OCI-M2 (cell line): ENCODE measurements around the gene INSYN2B.

Experiments
- DNase-seq: peaks from one replicate; lab custom pipeline; 2025; ENCODE audit not compliant: unreplicated experiment; lab: John Stamatoyannopoulos, UW

Gene INSYN2B

GRCh38 chr5:169895926-169896325 lies 84.4 kb downstream of the INSYN2B start:
- no peak for DNase-seq

- no peak for DNase-seq
Measured at GRCh38 chr5:169893571-169893970, 86.7 kb downstream of the INSYN2B start.

GRCh38 chr5:169893010-169893409 lies 87.3 kb downstream of the INSYN2B start:
- DNase-seq: no peak

GRCh38 chr5:169889572-169889971 lies 90.7 kb downstream of the INSYN2B start:
- no peak for DNase-seq

GRCh38 chr5:169886677-169887076 lies 93.6 kb downstream of the INSYN2B start:
- DNase-seq: no peak

- no peak for DNase-seq
Measured at GRCh38 chr5:169886033-169886432, 94.3 kb downstream of the INSYN2B start.

GRCh38 chr5:169881702-169882303 lies 98.5 kb downstream of the INSYN2B start:
- no peak for DNase-seq

- DNase-seq: no peak
Measured at GRCh38 chr5:169880785-169881184, 99.5 kb downstream of the INSYN2B start.

GRCh38 chr5:169880012-169880663 lies 100.2 kb downstream of the INSYN2B start:
- DNase-seq: no peak

GRCh38 chr5:169876386-169876785 lies 103.9 kb downstream of the INSYN2B start:
- no peak for DNase-seq

- no peak for DNase-seq
Measured at GRCh38 chr5:169875731-169876130, 104.6 kb downstream of the INSYN2B start.

GRCh38 chr5:169875091-169875728 lies 105.1 kb downstream of the INSYN2B start:
- DNase-seq: no peak

GRCh38 chr5:169874621-169875020 lies 105.7 kb downstream of the INSYN2B start:
- no peak for DNase-seq

- DNase-seq: no peak
Measured at GRCh38 chr5:169873642-169874041, 106.7 kb downstream of the INSYN2B start.

- no peak for DNase-seq
Measured at GRCh38 chr5:169871826-169872490, 108.3 kb downstream of the INSYN2B start.

GRCh38 chr5:169870211-169870610 lies 110.1 kb downstream of the INSYN2B start:
- no peak for DNase-seq

GRCh38 chr5:169869066-169869465 lies 111.2 kb downstream of the INSYN2B start:
- DNase-seq: no peak

- no peak for DNase-seq
Measured at GRCh38 chr5:169867347-169867746, 112.9 kb downstream of the INSYN2B start.

GRCh38 chr5:169864483-169864882 lies 115.8 kb downstream of the INSYN2B start:
- no peak for DNase-seq

GRCh38 chr5:169862391-169862811 lies 117.9 kb downstream of the INSYN2B start:
- no peak for DNase-seq

- no peak for DNase-seq
Measured at GRCh38 chr5:169861934-169862333, 118.4 kb downstream of the INSYN2B start.

- no peak for DNase-seq
Measured at GRCh38 chr5:169861433-169861832, 118.9 kb downstream of the INSYN2B start.
